ENCODE data around the gene CAMKMT. TPM values are rescaled to one million over a fixed set of nuclear protein-coding genes. Genes with fewer than 3 reads are reported as not detected.

The CAMKMT gene
- total RNA-seq, 1 experiment from 2014 or later = 12.5 TPM

DNA sequence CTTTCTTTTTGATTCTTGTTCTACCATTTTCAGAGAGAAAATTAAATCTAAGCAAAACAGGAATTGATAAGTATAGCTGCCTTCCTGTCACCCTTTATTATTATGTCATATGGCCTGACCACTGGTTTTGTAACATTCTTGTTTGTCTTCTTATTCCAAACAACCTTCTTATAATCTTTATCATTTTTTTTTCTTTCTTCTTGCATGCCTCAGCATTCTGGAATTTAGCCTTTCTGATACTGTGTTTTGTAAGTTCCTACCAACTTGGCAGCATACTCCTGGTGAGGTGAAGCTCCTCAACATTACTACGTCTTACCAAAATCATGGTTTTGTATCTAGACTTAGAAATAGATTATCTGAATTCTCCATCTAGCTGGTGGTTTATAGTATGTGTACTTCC, 199.2 kb downstream of the CAMKMT start:
- Histone ChIP-seq H3K4me1 (ENCODE audit: insufficient read depth, low read length, poor library complexity, severe bottlenecking) (no peaks in the 10 kb centered on the region), H3K27me3 (replicated peaks; ENCODE audit: insufficient read depth, low read depth, low read length, poor library complexity) (no peaks in the 10 kb centered on the region), H3K4me3 (ENCODE audit: low read depth, low read length, poor library complexity, severe bottlenecking) (no peak overlapping the region), H3K27ac (ENCODE audit: low read depth, low read length, poor library complexity, severe bottlenecking) (no peak overlapping the region), H3K36me3 (ENCODE audit: insufficient read depth, low read length, poor library complexity, severe bottlenecking) (no peaks in the 10 kb centered on the region), H3K9me3 (ENCODE audit: low read depth, low read length, poor library complexity, severe bottlenecking) (no peaks in the 10 kb centered on the region)
- TF ChIP-seq EZH2 (IDR thresholded peaks at IDR 0.05; ENCODE audit: borderline replicate concordance, low read depth, low read length, poor library complexity, severe bottlenecking) = no peak
- intact Hi-C loops (cut with micrococcal nuclease; ENCODE audit: unreplicated experiment) = no loop called here
- CTCF ChIA-PET = no interaction called here
- POLR2A ChIA-PET (ENCODE audit: low non-redundant PET) = no interaction called here
- no TSS peak for BruUV-seq (replicated peaks)
- no peak for DNase-seq (ENCODE audit: low spot score)

DNA sequence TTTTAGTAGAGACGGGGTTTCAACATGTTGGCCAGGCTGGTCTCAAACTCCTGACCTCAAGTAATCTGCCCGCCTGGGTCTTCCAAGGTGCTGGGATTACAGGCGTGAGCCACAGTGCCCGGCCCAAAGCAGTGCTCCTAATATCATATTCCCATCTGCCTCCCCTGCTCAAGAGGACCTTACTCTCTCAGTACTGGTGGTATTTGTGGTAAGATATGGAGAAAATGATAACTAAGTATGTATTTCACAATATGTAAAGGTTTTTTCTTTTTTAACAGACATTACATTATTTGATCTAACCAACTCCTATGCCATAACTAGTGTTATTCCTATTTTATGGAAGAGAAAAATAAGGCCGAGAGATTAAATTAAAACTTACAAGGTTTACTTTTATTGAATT, 201.0 kb downstream of the CAMKMT start:
- Histone ChIP-seq H3K27me3 (replicated peaks; ENCODE audit: insufficient read depth, low read depth, low read length, poor library complexity) (no peaks in the 10 kb centered on the region), H3K9me3 (ENCODE audit: low read depth, low read length, poor library complexity, severe bottlenecking) (no peaks in the 10 kb centered on the region), H3K4me1 (ENCODE audit: insufficient read depth, low read length, poor library complexity, severe bottlenecking) (no peaks in the 10 kb centered on the region), H3K36me3 (ENCODE audit: insufficient read depth, low read length, poor library complexity, severe bottlenecking) (no peaks in the 10 kb centered on the region), H3K4me3 (ENCODE audit: low read depth, low read length, poor library complexity, severe bottlenecking) (no peak overlapping the region), H3K27ac (ENCODE audit: low read depth, low read length, poor library complexity, severe bottlenecking) (no peak overlapping the region)
- POLR2A ChIA-PET (ENCODE audit: low non-redundant PET) = no interaction called here
- no TSS peak for BruUV-seq (replicated peaks)
- TF ChIP-seq EZH2 (IDR thresholded peaks at IDR 0.05; ENCODE audit: borderline replicate concordance, low read depth, low read length, poor library complexity, severe bottlenecking) = no peak
- TF ChIP-seq, protein P1, sequence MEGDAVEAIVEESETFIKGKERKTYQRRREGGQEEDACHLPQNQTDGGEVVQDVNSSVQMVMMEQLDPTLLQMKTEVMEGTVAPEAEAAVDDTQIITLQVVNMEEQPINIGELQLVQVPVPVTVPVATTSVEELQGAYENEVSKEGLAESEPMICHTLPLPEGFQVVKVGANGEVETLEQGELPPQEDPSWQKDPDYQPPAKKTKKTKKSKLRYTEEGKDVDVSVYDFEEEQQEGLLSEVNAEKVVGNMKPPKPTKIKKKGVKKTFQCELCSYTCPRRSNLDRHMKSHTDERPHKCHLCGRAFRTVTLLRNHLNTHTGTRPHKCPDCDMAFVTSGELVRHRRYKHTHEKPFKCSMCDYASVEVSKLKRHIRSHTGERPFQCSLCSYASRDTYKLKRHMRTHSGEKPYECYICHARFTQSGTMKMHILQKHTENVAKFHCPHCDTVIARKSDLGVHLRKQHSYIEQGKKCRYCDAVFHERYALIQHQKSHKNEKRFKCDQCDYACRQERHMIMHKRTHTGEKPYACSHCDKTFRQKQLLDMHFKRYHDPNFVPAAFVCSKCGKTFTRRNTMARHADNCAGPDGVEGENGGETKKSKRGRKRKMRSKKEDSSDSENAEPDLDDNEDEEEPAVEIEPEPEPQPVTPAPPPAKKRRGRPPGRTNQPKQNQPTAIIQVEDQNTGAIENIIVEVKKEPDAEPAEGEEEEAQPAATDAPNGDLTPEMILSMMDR (conservative IDR thresholded peaks at IDR 0.05; ENCODE audit: low read depth, low read length) = no peak
- intact Hi-C loops (cut with micrococcal nuclease; ENCODE audit: unreplicated experiment) = no loop called here
- CTCF ChIA-PET = no interaction called here
- DNase-seq (ENCODE audit: low spot score) = no peak

DNA sequence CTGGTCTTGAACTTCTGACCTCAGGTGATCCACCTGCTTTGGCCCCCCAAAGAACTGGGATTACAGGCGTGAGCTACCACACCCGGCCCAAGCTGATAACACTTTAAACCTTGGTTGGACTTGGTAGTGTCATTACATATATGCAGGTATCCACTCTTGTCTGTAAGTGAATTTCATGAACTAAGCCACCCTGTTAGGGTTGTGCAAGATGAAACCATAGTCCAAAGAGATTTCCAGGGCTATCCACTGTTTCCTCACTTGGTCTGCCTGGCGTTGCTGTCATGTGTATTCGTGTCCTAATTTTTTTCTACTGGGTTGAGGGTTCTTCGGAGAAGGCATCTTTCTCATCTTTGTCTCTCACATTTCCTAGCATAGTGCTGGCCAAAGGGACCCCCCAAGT, 203.0 kb downstream of the CAMKMT start:
- intact Hi-C loops (cut with micrococcal nuclease; ENCODE audit: unreplicated experiment) = no loop called here
- no peak for TF ChIP-seq EZH2 (IDR thresholded peaks at IDR 0.05; ENCODE audit: borderline replicate concordance, low read depth, low read length, poor library complexity, severe bottlenecking)
- TF ChIP-seq, protein P1 (conservative IDR thresholded peaks at IDR 0.05; ENCODE audit: low read depth, low read length) = no peak
- CTCF ChIA-PET = interaction anchor here (0.7 kb wide), 1 partner anchor 55 kb away, joined by 3 read pairs; no protein-coding TSS in a partner anchor
- Histone ChIP-seq H3K4me1 (ENCODE audit: insufficient read depth, low read length, poor library complexity, severe bottlenecking) (no peaks in the 10 kb centered on the region), H3K27me3 (replicated peaks; ENCODE audit: insufficient read depth, low read depth, low read length, poor library complexity) (no peaks in the 10 kb centered on the region), H3K27ac (ENCODE audit: low read depth, low read length, poor library complexity, severe bottlenecking) (no peak overlapping the region), H3K4me3 (ENCODE audit: low read depth, low read length, poor library complexity, severe bottlenecking) (no peak overlapping the region), H3K36me3 (ENCODE audit: insufficient read depth, low read length, poor library complexity, severe bottlenecking) (no peaks in the 10 kb centered on the region), H3K9me3 (ENCODE audit: low read depth, low read length, poor library complexity, severe bottlenecking) (no peaks in the 10 kb centered on the region)
- BruUV-seq (replicated peaks) = no TSS peak
- POLR2A ChIA-PET (ENCODE audit: low non-redundant PET) = interaction anchor here (0.7 kb wide), 1 partner anchor 21 kb away, joined by 5 read pairs; no protein-coding TSS in a partner anchor
- DNase-seq (ENCODE audit: low spot score) = no peak

DNA sequence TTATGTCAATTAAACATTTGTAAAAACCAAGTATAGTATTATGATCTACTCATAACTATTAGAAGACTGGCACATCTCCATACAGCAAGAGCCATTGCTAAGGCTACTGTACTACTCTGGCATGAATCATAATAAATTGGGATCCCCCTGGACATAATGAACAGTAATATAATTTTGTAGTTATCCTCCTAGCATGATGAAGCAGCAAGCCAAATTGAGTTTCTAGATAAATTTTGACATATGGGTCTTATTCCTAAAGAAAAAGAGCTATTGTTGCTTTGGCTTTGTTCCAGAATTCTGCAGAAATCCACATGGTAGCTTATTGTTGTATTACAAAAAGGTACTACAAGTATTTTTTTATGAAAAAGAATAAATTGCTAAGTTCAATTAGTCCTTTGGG, 204.3 kb downstream of the CAMKMT start:
- Histone ChIP-seq H3K4me1 (ENCODE audit: insufficient read depth, low read length, poor library complexity, severe bottlenecking) (no peaks in the 10 kb centered on the region), H3K4me3 (ENCODE audit: low read depth, low read length, poor library complexity, severe bottlenecking) (no peak overlapping the region), H3K9me3 (ENCODE audit: low read depth, low read length, poor library complexity, severe bottlenecking) (no peaks in the 10 kb centered on the region), H3K36me3 (ENCODE audit: insufficient read depth, low read length, poor library complexity, severe bottlenecking) (no peaks in the 10 kb centered on the region), H3K27me3 (replicated peaks; ENCODE audit: insufficient read depth, low read depth, low read length, poor library complexity) (no peaks in the 10 kb centered on the region), H3K27ac (ENCODE audit: low read depth, low read length, poor library complexity, severe bottlenecking) (no peak overlapping the region)
- ChIA-PET CTCF (no interaction called here), POLR2A (ENCODE audit: low non-redundant PET) (no interaction called here)
- TF ChIP-seq, protein P1 (conservative IDR thresholded peaks at IDR 0.05; ENCODE audit: low read depth, low read length) = no peak
- no peak for TF ChIP-seq EZH2 (IDR thresholded peaks at IDR 0.05; ENCODE audit: borderline replicate concordance, low read depth, low read length, poor library complexity, severe bottlenecking)
- BruUV-seq (replicated peaks) = no TSS peak
- intact Hi-C loops (cut with micrococcal nuclease; ENCODE audit: unreplicated experiment) = no loop called here
- DNase-seq (ENCODE audit: low spot score) = no peak
